GM21390 (cell line): ENCODE measurements around the gene FAM161B.
"Not testable (repeated sequence)": the region's sequence is repeated elsewhere in the genome, so short reads cannot be mapped to it uniquely, and the experiment has no call there.

ENCODE experiments used
- ATAC-seq: cut with Tn5 transposase; IDR thresholded peaks from one replicate; pipeline ENCODE4 v1.9.1; 2021; ENCODE audit not compliant: unreplicated experiment

The FAM161B gene

DNA sequence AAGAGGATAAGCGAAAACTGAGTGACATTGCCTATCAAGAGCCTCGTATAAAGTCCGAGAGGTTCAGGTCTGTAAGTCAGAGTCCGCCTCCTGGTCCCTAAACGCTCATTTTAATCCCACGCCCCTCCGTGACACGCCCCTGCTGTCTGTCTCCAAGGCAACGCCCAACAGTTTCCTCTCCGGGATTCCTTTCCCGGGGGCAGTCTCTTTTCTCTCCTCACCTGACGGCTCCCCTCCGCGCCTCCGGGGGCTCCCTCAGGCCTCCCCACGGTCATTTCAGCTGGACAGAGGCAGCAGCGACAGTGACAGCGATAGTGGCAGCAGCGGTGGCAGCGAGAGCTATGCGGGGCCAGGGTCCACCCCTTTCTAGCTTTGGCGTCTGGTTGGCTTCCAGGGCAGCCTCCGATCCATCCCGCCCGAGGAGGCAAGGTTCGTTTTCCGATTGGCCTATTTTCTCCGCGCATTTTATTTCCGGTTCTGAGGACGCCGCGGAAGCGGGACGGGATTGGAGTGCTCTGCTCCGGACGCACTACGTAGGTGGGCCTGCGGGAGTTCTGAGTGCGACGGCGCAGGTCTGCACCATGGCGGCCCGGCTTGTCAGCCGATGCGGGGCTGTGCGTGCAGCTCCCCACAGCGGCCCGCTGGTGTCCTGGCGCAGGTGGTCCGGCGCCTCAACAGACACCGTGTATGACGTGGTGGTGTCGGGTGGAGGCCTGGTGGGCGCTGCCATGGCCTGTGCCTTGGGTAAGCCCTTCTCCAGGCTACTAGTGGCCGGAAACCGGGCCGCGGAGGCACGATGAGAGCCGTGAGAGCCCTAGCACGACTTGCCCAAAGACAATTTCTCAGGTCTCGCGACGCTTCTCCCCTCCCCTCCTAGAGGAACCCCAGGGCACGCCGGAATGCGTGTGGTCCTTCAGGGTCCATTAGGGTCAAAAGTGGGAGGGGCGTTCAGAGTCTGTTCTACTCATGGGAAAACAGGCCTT is at the start of gene FAM161B, which contains the start of gene COQ6:
TSS of gene FAM161B (minus strand) at position 343 of the 983 bp plus-strand sequence. CDS start at position 275, 68 bp downstream.
TSS of gene COQ6 (plus strand) at position 551 of the 983 bp plus-strand sequence. CDS start at position 582, 31 bp downstream.
- peak; percentile 86 for ATAC-seq

DNA sequence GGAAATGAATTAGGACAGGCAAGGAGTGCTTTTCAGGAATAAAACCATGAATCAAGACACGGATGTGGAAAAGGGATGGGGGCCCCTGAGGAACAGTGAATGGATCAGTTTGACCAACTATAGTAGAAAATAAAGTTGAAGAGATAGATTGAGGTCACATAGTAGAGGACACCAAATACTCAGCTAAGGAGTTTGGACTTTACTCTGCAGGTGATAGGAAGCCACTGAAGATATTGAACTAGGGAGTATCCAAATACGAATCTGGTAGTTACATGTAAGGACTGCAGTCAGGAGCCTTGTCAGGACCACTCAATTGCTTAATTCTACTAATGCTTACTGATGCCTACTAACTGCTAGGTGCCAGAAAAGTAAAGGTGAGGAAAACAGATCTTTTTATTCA is 48.8 kb upstream of the FAM161B start:
- no peak for ATAC-seq

DNA sequence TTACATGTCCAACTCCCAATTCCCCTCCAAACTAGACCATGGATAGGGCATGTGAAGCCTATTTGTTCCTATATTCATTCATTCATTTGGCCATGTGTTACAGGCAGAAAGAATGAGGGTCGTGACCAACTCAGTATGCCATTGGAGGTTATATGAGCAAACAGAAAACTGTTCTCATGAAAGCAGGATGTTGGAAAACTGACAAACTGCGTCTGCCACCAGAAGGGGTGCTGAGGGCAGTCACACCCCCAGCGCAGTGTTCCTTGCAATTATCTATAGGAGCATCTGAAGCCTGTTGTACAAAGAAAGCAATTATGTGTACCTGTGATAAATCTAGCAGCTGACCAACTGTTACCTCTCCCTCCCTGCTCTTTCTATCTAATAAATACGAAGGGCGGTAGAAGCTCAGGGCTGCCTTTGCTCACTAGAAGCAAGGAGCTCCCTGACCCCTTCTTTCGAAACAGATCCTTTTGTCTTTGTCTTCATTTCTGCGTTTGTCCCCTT is 48.1 kb upstream of the FAM161B start:
- no peak for ATAC-seq

DNA sequence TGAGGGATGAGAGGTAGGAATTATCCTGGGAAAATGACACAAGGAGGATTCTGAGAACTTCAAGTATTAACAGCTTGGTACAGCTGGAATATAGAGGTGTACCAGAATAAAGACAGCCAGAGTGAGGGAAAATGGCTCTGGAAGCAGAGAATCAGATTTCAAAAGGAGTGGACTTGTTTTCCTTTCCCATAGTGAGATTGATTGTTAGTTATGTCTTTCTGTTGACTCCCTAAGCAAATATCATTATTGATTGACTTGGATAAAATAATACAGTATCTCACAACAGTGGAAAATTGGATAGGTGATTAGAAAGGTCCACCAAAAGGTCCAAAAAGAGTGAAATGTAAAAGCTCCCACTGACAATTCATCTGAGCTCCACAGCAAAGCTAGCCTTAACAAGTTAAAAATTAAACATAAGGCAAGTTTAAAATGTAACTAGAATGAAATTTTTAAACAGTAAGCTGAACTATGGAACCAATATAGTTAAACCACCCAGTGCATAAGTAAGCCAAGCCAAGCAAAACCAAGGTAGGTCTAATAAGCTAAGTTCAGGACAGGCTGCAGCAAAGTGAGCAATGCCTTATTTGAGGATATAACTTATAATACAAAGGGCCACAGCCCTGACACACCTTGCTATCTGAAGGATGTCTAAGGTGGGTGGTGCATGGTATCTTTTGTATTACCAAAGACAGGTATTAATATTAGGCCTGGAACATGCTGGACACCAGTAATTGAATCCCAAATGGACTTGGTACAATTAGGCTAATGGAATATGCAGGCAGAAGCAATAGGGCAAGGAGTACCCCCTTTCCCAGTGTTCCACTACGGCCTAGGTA is 47.4 kb upstream of the FAM161B start:
- ATAC-seq = no peak

DNA sequence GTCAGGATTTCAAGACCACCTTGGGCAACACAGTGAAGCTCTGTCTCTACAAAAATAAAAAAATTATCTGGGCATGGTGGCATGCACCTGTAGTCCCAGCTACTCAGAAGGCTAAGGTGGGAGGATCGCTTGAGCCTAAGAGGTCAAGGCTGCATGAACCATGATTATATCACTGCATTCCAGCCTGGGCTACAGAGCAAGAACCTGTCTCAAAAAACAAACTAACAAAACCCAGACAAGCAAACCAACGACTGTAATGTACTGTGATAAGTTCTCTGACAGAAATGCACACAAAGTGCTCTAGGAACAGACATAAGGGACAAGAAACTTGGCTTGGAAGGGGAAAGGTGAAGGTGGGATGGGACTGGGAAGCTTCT is 46.8 kb upstream of the FAM161B start:
- no peak for ATAC-seq

GRCh38 chr14:73995977-73996378 is 46.1 kb upstream of the FAM161B start:
- no peak for ATAC-seq

GRCh38 chr14:73994926-73995325 is 45.0 kb upstream of the FAM161B start:
- ATAC-seq = not testable (repeated sequence)

- ATAC-seq = no peak
Observed at GRCh38 chr14:73991092-73991491, 41.2 kb upstream of the FAM161B start.

DNA sequence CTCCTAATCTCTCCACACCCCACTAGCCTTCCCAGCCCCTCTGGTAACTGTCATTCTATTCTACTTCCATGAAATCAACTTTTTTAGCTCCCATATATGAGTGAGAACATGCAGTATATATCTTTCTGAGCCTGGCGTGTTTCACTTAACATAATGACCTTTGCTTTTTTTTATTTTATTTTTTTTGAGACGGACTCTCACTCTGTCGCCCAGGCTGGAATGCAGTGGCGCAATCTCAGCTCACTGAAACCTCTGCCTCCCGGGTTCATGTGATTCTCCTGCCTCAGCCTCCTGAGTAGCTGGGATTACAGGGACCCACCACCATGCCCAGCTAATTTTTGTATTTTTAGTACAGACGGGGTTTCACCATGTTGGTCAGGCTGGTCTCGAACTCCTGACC is 38.8 kb upstream of the FAM161B start:
- not testable (repeated sequence) for ATAC-seq

DNA sequence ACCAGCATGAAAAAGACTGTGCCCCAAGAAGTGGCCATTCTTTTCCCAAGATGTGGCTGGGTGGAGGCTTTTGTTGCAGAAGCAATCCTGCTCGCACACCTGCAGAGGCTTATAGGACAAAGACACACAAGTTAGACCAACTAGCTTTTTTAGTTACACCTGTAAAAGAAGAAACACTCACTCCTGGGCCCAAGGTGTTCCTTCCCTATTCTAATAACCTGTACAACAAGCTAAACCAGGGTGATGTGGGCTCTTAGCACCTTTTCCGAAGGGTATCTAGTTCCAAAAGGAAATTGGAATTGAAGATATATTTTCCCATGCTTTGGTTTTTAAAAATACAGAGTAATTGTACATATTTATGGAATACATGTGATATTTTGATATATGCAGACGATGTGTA is 38.2 kb upstream of the FAM161B start:
- no peak for ATAC-seq

DNA sequence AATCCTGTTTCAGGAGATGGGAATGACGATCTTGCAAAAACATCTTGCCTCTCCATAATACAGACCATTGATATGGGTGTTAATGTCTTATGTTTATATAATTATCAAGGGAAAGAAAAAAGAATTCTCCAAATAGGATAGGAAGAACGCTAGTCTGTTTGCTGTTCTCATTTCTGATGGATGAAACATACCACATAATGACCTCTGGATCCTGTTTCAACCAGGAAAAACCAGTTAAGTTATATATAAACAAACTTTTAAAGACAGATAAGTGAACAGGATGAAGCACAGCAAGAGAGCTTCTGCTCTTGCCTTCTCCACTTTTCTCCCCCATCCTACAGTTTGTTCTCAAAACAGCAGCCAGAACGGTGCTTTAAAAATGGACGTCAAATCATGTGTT is 28.0 kb upstream of the FAM161B start:
- no peak for ATAC-seq

- ATAC-seq = no peak
Observed at GRCh38 chr14:73976125-73976524, 26.2 kb upstream of the FAM161B start.

GRCh38 chr14:73973497-73973896 is 23.6 kb upstream of the FAM161B start:
- ATAC-seq = no peak

DNA sequence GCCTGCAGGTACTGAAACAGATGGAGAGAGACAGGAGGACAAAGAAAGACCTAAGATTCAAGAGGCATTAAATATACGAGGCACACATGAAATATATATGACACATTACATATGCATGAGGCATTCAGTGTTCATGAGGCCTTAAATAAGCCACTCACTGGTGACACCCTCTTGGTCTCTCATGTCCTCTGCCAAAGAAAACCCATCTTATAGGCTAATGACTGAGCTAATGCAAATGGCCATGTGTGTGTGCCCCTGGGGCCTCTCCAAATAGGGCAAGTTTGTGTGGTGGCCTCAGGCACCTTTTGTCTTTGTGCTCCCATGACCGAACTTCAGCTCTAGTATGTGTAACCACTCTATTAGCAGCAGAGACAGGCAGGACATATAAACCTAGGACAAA is 19.0 kb upstream of the FAM161B start:
- no peak for ATAC-seq

GRCh38 chr14:73965216-73965615 is 15.3 kb upstream of the FAM161B start:
- no peak for ATAC-seq

DNA sequence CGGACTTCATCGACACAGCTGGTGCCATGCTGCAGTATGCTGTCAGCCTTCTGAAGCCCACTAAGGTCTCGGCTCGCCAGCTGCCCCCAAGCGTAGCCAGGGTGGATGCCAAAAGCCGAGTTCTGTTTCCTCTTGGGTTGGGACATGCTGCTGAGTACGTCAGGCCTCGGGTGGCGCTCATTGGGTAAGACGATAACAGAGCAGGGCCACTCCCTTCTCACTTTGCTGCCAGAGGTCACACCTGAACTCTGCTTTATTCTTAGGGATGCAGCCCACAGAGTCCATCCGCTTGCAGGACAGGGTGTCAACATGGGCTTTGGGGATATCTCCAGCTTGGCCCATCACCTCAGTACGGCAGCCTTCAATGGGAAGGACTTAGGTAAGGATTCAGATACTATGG is 11.3 kb upstream of the FAM161B start:
- no peak for ATAC-seq

GRCh38 chr14:73958591-73958990 is 8.7 kb upstream of the FAM161B start:
- ATAC-seq = no peak

GRCh38 chr14:73955674-73956073 is 5.8 kb upstream of the FAM161B start:
- no peak for ATAC-seq

DNA sequence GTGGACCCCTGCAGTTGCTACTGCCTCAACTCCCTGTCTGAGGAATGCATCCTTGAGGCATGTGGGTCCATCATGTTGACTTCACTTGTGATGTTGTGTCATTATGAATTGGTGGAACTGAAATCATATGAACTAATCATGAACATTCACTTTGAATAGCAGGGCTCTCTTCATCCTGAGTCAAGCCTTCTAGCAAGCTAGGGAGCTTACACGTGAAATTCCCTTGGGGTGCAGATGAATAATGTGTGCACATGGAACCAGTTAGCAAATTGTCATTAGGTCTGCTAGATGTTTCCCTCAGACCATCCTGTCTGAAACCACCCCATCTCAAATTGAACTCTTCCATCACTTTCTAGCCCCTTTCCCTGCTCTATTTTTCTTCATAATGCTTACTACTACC is 3.8 kb upstream of the FAM161B start:
- ATAC-seq = no peak

DNA sequence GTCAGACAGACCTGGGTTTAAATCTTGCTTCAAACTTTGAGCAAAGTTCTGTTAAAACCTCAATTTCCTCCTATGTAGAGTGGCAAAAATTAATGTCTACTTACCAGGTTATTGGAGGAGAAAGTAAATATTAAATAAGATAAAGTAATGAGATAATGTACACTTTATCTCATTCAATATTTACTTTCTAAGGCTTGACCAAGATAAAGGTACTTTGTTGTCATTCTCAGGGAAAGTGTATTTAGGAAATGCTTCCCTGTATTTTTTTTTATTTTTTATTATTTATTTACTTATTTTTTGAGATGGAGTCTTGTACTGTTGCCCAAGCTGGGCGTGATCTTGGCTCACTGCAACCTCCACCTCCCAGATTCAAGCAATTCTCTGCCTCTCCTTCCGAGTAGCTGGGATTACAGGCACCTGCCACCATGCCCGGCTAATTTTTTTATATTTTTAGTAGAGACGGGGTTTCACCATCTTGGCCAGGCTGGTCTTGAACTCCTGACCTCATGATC is 4.7 kb downstream of the FAM161B start:
- ATAC-seq = no peak

GRCh38 chr14:73944432-73945158 is 5.3 kb downstream of the FAM161B start:
- ATAC-seq = no peak
